ENCODE data around the gene UNC13C.

Gene UNC13C

GRCh38 chr15:53982071-53982680 lies 3.9 kb downstream of the UNC13C start:
- H3K27me3 ChIP-seq (ENCODE audit: control insufficient read depth, insufficient read depth, low read length): peaks cover 14% of the 10 kb centered on the region
- H3K4me1 ChIP-seq (ENCODE audit: control insufficient read depth, insufficient read depth, low read length): no peaks in the 10 kb centered on the region
- no peak overlapping the region for H3K4me3 ChIP-seq (ENCODE audit: low read length)

GRCh38 chr15:53982876-53983275 lies 4.6 kb downstream of the UNC13C start:
- no peak overlapping the region for H3K9ac ChIP-seq (ENCODE audit: low read length)
- H3K27me3 ChIP-seq (ENCODE audit: control insufficient read depth, insufficient read depth, low read length): peaks cover 10% of the 10 kb centered on the region
- H3K4me1 ChIP-seq (ENCODE audit: control insufficient read depth, insufficient read depth, low read length): no peaks in the 10 kb centered on the region
- no peak overlapping the region for H3K4me3 ChIP-seq (ENCODE audit: low read length)
- H3K9me3 ChIP-seq (ENCODE audit: control insufficient read depth, low read length): no peaks in the 10 kb centered on the region
- no peaks in the 10 kb centered on the region for H3K36me3 ChIP-seq (ENCODE audit: control insufficient read depth, insufficient read depth, low read length)

More at GRCh38 chr15:53982071-53982680, 3.9 kb downstream of the UNC13C start:
- Histone ChIP-seq H3K9ac (ENCODE audit: low read length) (no peak overlapping the region), H3K9me3 (ENCODE audit: control insufficient read depth, low read length) (no peaks in the 10 kb centered on the region), H3K36me3 (ENCODE audit: control insufficient read depth, insufficient read depth, low read length) (no peaks in the 10 kb centered on the region)

GRCh38 chr15:53984221-53984620 lies 6.0 kb downstream of the UNC13C start:
- Histone ChIP-seq H3K4me1 (ENCODE audit: control insufficient read depth, insufficient read depth, low read length) (no peaks in the 10 kb centered on the region), H3K9me3 (ENCODE audit: control insufficient read depth, low read length) (no peaks in the 10 kb centered on the region), H3K27me3 (ENCODE audit: control insufficient read depth, insufficient read depth, low read length) (no peaks in the 10 kb centered on the region), H3K4me3 (ENCODE audit: low read length) (no peak overlapping the region), H3K36me3 (ENCODE audit: control insufficient read depth, insufficient read depth, low read length) (no peaks in the 10 kb centered on the region), H3K9ac (ENCODE audit: low read length) (no peak overlapping the region)

GRCh38 chr15:53985562-53985961 lies 7.3 kb downstream of the UNC13C start:
- no peaks in the 10 kb centered on the region for H3K27me3 ChIP-seq (ENCODE audit: control insufficient read depth, insufficient read depth, low read length)
- no peaks in the 10 kb centered on the region for H3K4me1 ChIP-seq (ENCODE audit: control insufficient read depth, insufficient read depth, low read length)
- H3K4me3 ChIP-seq (ENCODE audit: low read length): no peak overlapping the region
- H3K9ac ChIP-seq (ENCODE audit: low read length): no peak overlapping the region
- H3K36me3 ChIP-seq (ENCODE audit: control insufficient read depth, insufficient read depth, low read length): no peaks in the 10 kb centered on the region
- no peaks in the 10 kb centered on the region for H3K9me3 ChIP-seq (ENCODE audit: control insufficient read depth, low read length)

- Histone ChIP-seq H3K36me3 (ENCODE audit: control insufficient read depth, insufficient read depth, low read length) (no peaks in the 10 kb centered on the region), H3K4me1 (ENCODE audit: control insufficient read depth, insufficient read depth, low read length) (no peaks in the 10 kb centered on the region), H3K27me3 (ENCODE audit: control insufficient read depth, insufficient read depth, low read length) (no peaks in the 10 kb centered on the region), H3K4me3 (ENCODE audit: low read length) (no peak overlapping the region), H3K9me3 (ENCODE audit: control insufficient read depth, low read length) (no peaks in the 10 kb centered on the region), H3K9ac (ENCODE audit: low read length) (no peak overlapping the region)
These were observed 9.2 kb downstream of the UNC13C start for GRCh38 chr15:53987480-53987879.

- no peak overlapping the region for H3K9ac ChIP-seq (ENCODE audit: low read length)
These were observed 29.0 kb downstream of the UNC13C start for GRCh38 chr15:54007256-54007655.

GRCh38 chr15:54011656-54012055 lies 33.4 kb downstream of the UNC13C start:
- Histone ChIP-seq H3K9me3 (ENCODE audit: control insufficient read depth, low read length) (no peaks in the 10 kb centered on the region), H3K4me3 (ENCODE audit: low read length) (no peak overlapping the region), H3K27me3 (ENCODE audit: control insufficient read depth, insufficient read depth, low read length) (no peaks in the 10 kb centered on the region), H3K9ac (ENCODE audit: low read length) (no peak overlapping the region), H3K36me3 (ENCODE audit: control insufficient read depth, insufficient read depth, low read length) (no peaks in the 10 kb centered on the region), H3K4me1 (ENCODE audit: control insufficient read depth, insufficient read depth, low read length) (no peaks in the 10 kb centered on the region)

More at GRCh38 chr15:54007256-54007655, 29.0 kb downstream of the UNC13C start:
- H3K4me1 ChIP-seq (ENCODE audit: control insufficient read depth, insufficient read depth, low read length): no peaks in the 10 kb centered on the region
- H3K27me3 ChIP-seq (ENCODE audit: control insufficient read depth, insufficient read depth, low read length): no peaks in the 10 kb centered on the region
- H3K9me3 ChIP-seq (ENCODE audit: control insufficient read depth, low read length): no peaks in the 10 kb centered on the region
- H3K36me3 ChIP-seq (ENCODE audit: control insufficient read depth, insufficient read depth, low read length): no peaks in the 10 kb centered on the region
- H3K4me3 ChIP-seq (ENCODE audit: low read length): no peak overlapping the region

GRCh38 chr15:54014067-54014655 lies 35.9 kb downstream of the UNC13C start:
- Histone ChIP-seq H3K27me3 (ENCODE audit: control insufficient read depth, insufficient read depth, low read length) (no peaks in the 10 kb centered on the region), H3K4me3 (ENCODE audit: low read length) (no peak overlapping the region), H3K9ac (ENCODE audit: low read length) (no peak overlapping the region), H3K36me3 (ENCODE audit: control insufficient read depth, insufficient read depth, low read length) (no peaks in the 10 kb centered on the region), H3K9me3 (ENCODE audit: control insufficient read depth, low read length) (no peaks in the 10 kb centered on the region), H3K4me1 (ENCODE audit: control insufficient read depth, insufficient read depth, low read length) (no peaks in the 10 kb centered on the region)

GRCh38 chr15:54017251-54017650 lies 39.0 kb downstream of the UNC13C start:
- Histone ChIP-seq H3K4me1 (ENCODE audit: control insufficient read depth, insufficient read depth, low read length) (no peaks in the 10 kb centered on the region), H3K27me3 (ENCODE audit: control insufficient read depth, insufficient read depth, low read length) (no peaks in the 10 kb centered on the region), H3K36me3 (ENCODE audit: control insufficient read depth, insufficient read depth, low read length) (no peaks in the 10 kb centered on the region), H3K9me3 (ENCODE audit: control insufficient read depth, low read length) (no peaks in the 10 kb centered on the region), H3K4me3 (ENCODE audit: low read length) (no peak overlapping the region), H3K9ac (ENCODE audit: low read length) (no peak overlapping the region)

GRCh38 chr15:54017959-54018358 lies 39.7 kb downstream of the UNC13C start:
- no peak overlapping the region for H3K4me3 ChIP-seq (ENCODE audit: low read length)
- H3K9ac ChIP-seq (ENCODE audit: low read length): no peak overlapping the region
- H3K9me3 ChIP-seq (ENCODE audit: control insufficient read depth, low read length): no peaks in the 10 kb centered on the region

GRCh38 chr15:54026258-54026657 lies 48.0 kb downstream of the UNC13C start:
- Histone ChIP-seq H3K4me1 (ENCODE audit: control insufficient read depth, insufficient read depth, low read length) (no peaks in the 10 kb centered on the region), H3K27me3 (ENCODE audit: control insufficient read depth, insufficient read depth, low read length) (no peaks in the 10 kb centered on the region), H3K9me3 (ENCODE audit: control insufficient read depth, low read length) (no peaks in the 10 kb centered on the region), H3K9ac (ENCODE audit: low read length) (no peak overlapping the region), H3K36me3 (ENCODE audit: control insufficient read depth, insufficient read depth, low read length) (no peaks in the 10 kb centered on the region), H3K4me3 (ENCODE audit: low read length) (no peak overlapping the region)

More at GRCh38 chr15:54017959-54018358, 39.7 kb downstream of the UNC13C start:
- H3K27me3 ChIP-seq (ENCODE audit: control insufficient read depth, insufficient read depth, low read length): no peaks in the 10 kb centered on the region
- no peaks in the 10 kb centered on the region for H3K4me1 ChIP-seq (ENCODE audit: control insufficient read depth, insufficient read depth, low read length)
- H3K36me3 ChIP-seq (ENCODE audit: control insufficient read depth, insufficient read depth, low read length): no peaks in the 10 kb centered on the region

GRCh38 chr15:54026891-54027290 lies 48.6 kb downstream of the UNC13C start:
- H3K9me3 ChIP-seq (ENCODE audit: control insufficient read depth, low read length): no peaks in the 10 kb centered on the region
- no peak overlapping the region for H3K4me3 ChIP-seq (ENCODE audit: low read length)
- no peaks in the 10 kb centered on the region for H3K36me3 ChIP-seq (ENCODE audit: control insufficient read depth, insufficient read depth, low read length)
- no peaks in the 10 kb centered on the region for H3K27me3 ChIP-seq (ENCODE audit: control insufficient read depth, insufficient read depth, low read length)
- no peak overlapping the region for H3K9ac ChIP-seq (ENCODE audit: low read length)
- no peaks in the 10 kb centered on the region for H3K4me1 ChIP-seq (ENCODE audit: control insufficient read depth, insufficient read depth, low read length)

All from mucosa of stomach (tissue), 1 donor.